NCI-H2107 (cell line): Measurements from ENCODE around the gene RPSA.
"Not testable (repeated sequence)": the region's sequence is repeated elsewhere in the genome, so short reads cannot be mapped to it uniquely, and the experiment has no call there.

Source experiments
- DNase-seq: peaks from one replicate; lab custom pipeline; 2025; lab: John Stamatoyannopoulos, UW

The RPSA gene

DNA sequence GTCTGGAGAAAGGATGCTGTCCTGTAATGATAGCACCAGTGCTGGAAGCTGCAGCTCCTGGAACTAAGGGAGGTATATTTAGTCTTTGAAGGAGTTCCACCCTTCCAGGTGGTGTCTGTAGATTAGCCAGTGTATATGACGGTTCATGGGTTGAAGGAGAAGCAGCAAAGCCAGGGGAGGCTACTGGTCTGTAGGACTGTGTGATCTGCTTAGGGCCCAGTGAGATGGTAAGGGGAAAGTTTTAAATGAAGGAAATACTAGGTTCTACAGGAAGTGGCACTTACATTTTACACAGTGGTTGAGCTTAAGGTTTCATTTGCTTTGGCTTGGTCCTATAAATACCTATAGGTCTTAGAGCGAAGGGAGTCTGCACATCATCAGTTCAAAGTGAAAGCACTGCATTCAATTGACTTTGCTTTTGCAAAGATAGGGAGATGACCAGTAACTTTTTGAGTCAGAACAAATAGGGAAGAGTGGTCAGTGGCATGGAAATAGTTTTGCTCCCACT is 17.7 kb upstream of the RPSA start:
- DNase-seq = no peak

- no peak for DNase-seq
Measured at GRCh38 chr3:39390181-39390580, 16.3 kb upstream of the RPSA start.

DNA sequence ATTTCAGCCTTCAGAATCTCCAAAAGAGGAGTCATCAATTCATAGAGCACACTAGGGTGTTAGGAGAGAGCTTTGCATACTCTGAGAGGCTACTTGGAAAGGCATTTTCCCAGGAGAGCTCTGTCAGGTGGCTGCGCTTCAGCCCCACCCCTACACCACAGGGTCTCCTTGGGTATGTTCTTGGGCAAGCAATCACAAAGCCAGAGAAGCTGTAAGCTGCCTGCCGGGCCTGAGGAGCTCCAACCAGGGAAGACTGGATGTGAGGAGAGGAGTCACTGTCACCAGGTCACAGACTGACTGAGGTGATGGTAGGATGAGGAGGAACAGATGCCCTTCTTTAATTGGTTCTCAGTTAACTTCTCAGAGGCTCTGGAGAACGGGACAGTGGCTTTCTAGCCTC is 9.8 kb upstream of the RPSA start:
- no peak for DNase-seq

DNA sequence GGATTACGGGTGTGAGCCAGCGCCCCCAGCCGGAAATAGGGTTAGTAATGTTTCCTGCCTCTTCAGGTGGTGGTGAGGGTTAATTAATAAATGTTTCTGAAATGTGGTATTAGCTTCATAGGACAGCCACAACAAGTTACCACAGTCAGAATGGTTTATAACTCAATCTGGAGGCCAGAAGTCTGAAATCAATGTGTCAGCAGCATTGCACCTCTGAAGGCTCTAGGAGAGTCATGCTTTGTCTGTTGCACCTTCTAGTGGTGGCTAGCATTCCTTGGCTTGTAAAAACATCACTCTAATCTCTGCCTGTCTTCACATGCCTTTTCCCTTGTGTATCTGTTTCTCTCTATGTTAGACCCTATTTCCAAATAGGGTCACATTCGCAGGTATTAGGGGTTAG is 7.8 kb upstream of the RPSA start:
- no peak for DNase-seq

- DNase-seq = no peak
Measured at GRCh38 chr3:39401983-39402382, 4.5 kb upstream of the RPSA start.

DNA sequence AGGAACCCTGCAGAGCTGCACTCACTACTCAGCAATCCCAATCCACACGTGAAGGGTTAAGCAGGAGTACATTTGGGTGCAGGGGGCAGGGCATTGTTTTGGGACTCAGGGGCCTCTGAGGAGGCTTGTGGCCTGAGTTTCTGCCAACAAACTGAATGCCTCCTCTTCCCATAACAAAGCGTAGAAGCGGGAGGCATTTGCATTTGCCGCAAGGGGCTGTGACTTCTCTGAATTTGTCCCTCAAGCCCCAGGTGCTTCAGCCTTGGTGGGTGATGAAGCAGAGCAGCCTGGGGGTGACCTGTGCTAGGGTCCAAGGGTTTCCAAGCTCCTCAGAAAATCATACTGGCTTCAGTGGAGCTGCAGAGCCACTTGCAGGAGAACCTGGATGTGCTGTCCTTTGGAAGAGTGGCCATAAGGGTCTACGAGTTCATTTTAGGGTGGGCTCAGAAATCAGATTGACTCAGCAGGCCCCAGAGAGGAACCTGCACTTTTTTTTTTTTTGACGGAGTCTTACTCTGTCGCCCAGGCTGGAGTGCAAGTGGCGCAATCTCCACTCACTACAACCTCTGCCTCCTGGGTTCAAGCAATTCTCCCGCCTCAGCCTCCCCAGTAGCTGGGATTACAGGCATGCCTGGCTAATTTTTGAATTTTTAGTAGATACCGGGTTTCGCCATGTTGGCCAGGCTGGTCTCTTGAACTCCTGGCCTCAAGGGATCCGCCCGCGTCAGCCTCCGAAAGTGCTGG is 1.4 kb upstream of the RPSA start:
- DNase-seq = no peak

- no peak for DNase-seq
Measured at GRCh38 chr3:39405687-39406367, 693 bp upstream of the RPSA start.

DNA sequence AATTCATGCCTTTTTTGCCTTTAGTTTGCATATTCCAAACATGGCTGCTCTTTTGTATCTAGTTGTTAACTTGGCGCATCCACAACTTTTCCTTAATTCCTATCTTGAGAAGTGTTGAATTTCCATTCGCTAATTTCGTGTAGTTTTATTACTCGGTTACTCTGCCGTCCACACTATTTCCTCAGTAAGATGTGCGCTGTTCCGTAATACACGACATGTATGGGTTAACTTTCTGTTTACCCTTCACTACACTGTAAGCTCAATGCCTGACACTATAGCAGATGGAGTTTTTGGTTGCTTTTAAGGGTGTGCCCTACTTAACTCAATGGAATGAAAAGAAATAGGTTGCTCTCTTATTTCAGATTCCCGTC is 724 bp downstream of the RPSA start:
- DNase-seq = no peak

GRCh38 chr3:39407773-39408492 is 1.4 kb downstream of the RPSA start:
- DNase-seq = no peak

DNA sequence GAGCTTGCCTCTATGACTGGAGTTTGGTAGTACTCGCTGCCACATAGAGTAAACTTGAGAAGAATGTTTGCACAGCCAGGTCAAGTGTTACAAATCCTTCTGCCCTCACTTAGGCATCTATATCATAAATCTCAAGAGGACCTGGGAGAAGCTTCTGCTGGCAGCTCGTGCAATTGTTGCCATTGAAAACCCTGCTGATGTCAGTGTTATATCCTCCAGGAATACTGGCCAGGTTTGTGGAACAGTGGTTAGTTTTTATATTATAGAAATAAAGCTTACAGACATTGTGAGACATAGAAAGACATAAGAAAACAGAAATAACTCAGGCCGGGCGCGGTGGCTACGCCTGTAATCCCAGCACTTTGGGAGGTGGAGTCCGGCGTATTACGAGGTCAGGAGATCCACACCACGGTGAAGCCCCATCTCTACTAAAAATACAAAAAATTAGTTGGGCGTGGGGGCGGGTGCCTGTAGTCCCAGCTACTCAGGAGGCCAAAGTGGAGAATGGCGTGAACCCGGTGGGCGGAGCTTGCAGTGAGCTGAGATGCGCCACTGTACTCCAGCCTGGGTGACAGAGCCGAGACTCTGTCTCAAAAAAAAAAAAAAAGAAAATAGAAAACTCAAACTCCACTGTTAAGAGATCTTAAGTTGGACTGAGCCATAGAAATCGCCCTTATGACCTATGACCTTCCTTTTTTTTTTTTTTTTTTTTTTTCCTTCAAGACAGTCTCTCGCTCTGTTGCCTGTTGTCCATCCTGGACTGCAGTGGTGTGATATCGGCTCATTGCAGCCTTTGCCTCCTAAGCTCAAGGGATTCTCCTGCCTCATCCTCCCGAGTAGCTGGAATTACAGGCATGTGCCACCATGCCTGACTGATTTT is 2.2 kb downstream of the RPSA start:
- no peak for DNase-seq

- DNase-seq = no peak
Measured at GRCh38 chr3:39409514-39410136, 3.1 kb downstream of the RPSA start.

- no peak for DNase-seq
Measured at GRCh38 chr3:39410893-39411292, 4.4 kb downstream of the RPSA start.

DNA sequence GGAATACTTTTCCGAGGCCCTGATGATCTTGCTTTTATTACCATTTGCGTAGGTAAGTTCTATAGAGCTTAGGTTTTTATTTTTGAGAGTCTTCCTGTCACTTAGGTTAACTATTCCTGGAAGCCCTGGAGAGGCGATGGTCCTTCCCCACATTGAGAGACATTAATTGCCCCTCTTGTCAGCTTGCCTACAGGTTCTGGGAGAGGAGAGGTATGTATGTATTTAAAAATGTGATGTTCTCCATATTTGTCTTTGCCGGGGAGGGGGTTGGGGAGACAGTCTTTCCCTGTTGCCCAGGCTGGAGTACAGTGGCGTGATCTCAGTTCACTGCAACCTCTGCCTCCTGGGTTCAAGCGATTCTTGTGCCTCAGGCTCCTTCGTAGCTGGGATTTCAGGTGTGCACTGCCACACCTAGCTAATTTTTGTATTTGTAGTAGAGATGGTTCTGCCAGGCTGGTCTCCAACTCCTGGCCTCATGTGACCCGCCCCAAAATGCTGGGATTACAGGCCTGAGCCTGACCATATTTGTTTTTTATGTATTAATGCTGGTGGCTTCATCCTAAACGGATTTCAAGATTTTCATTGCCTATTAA is 6.2 kb downstream of the RPSA start:
- DNase-seq = no peak

GRCh38 chr3:39413691-39414420 is 7.3 kb downstream of the RPSA start:
- no peak for DNase-seq

DNA sequence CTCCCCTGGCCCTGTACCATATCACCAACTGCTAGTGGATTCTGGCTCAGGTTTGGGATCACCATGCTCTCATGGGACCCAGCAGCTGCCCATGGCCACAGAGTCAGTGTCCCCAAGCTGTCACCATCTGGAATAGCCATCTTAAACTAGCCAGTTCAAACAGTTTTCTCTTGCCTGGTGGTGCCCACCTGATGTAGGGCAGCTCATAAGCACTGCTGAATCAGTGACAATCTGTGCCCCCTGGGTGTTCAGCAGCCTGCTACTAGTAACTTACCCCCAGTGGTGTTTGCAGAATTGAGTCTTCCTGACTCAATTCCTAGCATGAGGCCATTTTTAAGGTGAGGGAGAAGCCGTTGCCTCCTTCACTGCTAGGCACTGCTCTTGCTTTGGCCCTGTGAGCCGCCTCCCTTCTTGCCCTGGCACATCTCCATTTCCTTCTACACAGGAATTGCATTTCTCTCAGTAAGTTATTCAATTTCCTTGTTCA is 7.9 kb downstream of the RPSA start:
- no peak for DNase-seq

GRCh38 chr3:39415302-39415701 is 8.8 kb downstream of the RPSA start:
- not testable (repeated sequence) for DNase-seq

DNA sequence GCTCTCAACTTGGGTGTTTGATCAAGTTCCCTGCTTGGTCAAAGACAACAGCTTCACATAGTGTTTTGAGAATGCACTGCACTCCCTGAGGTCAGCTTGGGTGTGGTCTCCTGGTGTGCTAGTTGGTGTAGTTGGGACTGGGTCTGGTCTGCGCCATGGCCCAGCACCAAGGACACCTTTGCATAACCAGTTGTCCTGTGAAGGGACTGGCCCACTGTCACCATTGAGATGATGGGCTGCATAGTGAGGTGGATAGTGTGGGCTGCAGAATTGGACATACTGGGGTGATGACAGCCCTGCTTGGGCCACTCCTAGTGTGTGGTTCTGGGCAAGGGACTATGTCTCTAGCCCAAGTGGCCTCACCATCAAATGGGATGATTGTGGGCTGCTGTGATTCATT is 9.5 kb downstream of the RPSA start:
- DNase-seq = no peak

DNA sequence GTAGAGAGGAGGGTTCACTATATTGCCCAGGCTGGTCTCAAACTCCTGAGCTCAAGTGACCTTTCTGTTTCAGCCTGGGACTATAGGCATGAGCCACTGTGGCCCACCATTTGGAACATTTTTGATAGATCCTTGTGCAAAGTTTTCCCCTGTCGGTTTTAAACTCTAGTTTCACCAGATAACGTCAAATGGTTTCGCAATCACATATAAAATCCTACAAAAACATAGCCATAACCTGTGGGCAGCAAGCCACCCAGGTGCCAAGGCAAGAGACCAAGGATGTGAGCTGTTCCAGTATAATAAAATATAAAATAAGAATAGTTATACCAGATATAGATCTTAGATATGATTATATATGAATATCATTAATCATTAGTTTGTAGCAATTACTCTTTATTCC is 10.5 kb downstream of the RPSA start:
- DNase-seq = not testable (repeated sequence)

DNA sequence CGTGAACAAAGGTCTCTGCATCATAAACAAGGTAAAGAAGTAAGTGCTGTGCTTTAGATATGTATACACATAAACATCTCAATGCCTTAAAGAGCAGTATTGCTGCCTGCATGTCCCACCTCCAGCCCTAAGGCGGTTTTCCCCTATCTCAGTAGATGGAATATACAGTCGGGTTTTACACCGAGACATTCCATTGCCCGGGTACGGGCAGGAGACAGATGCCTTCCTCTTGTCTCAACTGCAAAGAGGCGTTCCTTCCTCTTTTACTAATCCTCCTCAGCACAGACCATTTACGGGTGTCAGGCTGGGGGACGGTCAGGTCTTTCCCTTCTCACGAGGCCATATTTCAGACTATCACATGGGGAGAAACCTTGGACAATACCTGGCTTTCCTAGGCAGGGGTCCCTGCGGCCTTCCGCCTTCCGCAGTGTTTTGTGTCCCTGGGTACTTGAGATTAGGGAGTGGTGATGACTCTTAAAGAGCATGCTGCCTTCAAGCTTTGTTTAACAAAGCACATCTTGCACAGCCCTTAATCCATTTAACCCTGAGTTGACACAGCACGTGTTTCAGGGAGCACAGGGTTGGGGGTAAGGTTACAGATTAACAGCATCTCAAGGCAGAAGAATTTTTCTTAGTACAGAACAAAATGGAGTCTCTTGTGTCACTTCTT is 12.2 kb downstream of the RPSA start:
- not testable (repeated sequence) for DNase-seq
